HG03039 (cell line): ENCODE data around the gene SRP72.
A peak's percentile ranks its signal among the peaks of the same experiment; 100 is the strongest.
"Not testable (repeated sequence)": the region's sequence is repeated elsewhere in the genome, so short reads cannot be mapped to it uniquely, and the experiment has no call there.

Experiments
- ATAC-seq: cut with Tn5 transposase; IDR thresholded peaks from one replicate; pipeline ENCODE4 v1.9.1; 2021; ENCODE audit warnings: mild to moderate bottlenecking, moderate library complexity; ENCODE audit not compliant: unreplicated experiment

The SRP72 gene, protein sequence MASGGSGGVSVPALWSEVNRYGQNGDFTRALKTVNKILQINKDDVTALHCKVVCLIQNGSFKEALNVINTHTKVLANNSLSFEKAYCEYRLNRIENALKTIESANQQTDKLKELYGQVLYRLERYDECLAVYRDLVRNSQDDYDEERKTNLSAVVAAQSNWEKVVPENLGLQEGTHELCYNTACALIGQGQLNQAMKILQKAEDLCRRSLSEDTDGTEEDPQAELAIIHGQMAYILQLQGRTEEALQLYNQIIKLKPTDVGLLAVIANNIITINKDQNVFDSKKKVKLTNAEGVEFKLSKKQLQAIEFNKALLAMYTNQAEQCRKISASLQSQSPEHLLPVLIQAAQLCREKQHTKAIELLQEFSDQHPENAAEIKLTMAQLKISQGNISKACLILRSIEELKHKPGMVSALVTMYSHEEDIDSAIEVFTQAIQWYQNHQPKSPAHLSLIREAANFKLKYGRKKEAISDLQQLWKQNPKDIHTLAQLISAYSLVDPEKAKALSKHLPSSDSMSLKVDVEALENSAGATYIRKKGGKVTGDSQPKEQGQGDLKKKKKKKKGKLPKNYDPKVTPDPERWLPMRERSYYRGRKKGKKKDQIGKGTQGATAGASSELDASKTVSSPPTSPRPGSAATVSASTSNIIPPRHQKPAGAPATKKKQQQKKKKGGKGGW

GRCh38 chr4:56467284-56468096, at the start of gene SRP72:
TSS of gene SRP72 (plus strand) at chr4:56467617. CDS start at chr4:56467636, 19 bp downstream.
- ATAC-seq = peak; percentile 97

DNA sequence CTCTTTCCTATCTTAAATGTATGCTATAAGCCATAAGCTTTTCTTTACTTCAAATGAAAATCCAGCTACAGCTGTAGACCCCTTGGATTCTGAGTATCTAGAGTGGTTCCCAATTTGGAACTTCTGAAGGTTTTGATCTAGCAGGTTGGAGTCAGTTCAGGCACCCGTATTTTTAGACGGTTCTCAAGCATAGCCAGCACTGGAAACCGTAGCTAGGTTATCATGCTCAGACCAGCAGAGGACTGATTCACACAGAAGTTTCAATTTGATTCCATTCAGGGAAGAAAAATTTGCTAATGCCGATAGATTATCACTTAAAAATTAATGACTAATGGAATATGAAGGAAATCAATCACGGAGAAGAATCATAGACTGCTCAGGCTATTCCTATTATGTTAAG, 43.2 kb upstream of the SRP72 start:
- ATAC-seq = no peak

DNA sequence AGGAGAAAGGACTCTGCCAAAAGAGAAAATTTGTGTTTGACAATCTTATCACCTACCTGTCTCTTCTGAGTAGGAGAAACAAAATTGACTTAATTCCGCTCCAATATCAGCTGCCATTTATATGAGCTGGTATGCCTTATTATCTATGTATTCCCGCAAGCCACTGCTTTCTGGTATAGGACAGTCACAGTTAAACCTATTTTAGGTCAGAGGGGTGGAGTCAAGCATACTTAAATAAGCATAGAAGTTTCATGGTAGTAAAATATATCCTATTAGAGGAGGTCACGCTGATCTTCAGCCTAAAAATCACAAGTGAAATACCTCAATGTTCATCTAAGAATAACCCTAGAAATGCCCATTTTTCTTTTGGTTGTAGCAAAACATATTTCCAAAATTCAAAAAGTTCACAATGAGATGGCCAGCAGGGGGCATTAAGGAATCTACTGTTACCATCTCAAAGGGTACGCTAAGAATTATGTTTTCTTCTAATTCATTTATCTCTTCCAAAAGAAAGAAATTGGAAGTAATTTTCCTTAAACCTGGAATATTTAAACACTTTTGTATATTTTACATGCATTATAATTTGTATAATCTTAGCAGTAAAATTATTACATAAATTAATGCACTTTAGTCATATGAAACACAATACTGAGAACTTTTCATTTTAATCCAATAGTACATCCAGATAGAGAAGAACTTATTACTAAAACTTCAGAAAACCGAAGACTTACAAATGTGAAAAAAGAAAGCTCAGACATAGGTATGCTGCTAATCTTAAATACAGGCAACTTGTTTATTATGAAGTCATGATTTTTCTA, 42.5 kb upstream of the SRP72 start:
- ATAC-seq = no peak

GRCh38 chr4:56425518-56425917, 41.9 kb upstream of the SRP72 start:
- no peak for ATAC-seq

DNA sequence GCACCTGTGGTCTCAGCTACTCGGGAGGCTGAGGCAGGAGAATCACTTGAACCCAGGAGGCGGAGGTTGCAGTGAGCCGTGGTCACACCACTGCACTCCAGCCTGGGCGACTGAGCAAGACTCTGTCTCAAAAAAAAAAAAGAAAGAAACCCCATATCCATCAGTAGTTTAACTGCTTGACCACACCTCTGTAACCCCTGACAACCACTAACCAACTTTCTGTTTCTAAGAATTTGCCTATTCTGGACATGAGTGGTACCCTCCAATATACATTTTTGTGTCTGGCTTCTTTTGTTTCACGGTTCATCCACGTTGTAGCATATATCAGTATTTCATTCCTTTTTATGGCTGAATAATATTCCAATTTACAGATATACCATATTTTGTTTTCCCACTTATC, 41.1 kb upstream of the SRP72 start:
- peak; percentile 82 for ATAC-seq

DNA sequence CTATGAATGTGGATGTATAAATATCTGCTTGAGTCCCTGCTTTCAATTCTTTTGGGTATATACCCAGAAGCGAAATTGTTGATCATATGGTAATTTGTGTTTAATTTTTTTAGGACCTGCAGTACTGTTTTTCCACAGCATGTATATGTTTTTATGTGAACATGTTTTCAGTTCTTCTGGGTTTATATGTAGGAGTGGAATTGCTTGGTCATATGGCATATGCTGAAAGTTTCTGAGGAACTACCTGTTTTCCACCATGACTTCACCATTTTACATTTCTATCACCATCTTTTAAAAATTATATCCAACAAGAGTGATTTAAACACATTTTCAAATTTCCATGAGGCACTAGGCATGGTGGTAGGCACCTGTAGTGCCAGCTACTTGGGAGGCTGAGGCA, 40.2 kb upstream of the SRP72 start:
- ATAC-seq = no peak

GRCh38 chr4:56430203-56430602, 37.2 kb upstream of the SRP72 start:
- no peak for ATAC-seq

DNA sequence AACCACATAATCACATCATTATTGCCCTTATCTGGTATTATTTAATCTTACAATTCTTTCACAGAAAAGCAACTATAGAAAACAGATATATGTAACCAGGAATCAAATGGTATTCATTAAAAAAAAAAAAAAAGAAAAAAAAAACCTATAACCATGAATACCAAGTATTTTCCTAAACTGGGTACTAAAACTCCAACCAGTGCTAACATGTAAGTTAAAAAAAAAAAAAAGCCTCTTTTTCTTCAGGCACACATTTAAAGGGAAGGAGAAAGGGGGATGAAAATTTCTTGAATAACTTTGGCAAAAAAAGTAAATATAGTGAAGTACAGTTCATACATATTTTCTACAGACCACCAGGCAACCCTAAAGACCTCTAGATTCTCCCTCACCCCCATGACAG, 34.1 kb upstream of the SRP72 start:
- no peak for ATAC-seq

DNA sequence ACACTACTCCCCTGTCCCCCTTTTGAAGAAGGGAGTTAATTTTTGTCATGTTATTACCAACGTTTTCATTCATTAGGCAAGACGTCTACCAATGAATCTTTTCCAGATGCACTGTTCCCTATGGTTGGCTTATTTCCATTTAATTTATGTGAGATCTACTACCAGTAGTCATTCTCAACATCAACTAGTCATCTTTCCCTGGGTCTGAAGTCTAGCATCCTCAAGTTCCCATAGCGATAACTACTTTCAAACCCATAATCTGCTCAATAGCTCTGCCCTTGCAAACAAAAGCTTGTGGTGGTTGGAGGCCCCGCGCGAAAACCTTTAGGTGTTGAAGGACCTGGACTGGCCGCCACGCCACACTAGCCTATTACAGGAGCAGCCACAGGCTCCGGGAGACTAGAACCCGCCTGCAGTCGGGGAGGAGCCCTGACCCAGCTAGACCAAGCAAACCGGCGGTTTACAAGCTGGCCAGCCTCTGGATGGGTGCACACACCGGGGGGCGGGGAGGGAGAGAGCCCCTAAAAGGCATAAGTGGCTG, 32.7 kb upstream of the SRP72 start:
- ATAC-seq = peak; percentile 13

- peak; percentile 73 for ATAC-seq
These were observed 32.1 kb upstream of the SRP72 start, which contains the start of gene PPAT for GRCh38 chr4:56435140-56435926. TSS of gene PPAT (minus strand) at chr4:56435615. CDS start at chr4:56435477, 138 bp downstream.

GRCh38 chr4:56438766-56439165, 28.7 kb upstream of the SRP72 start:
- no peak for ATAC-seq

DNA sequence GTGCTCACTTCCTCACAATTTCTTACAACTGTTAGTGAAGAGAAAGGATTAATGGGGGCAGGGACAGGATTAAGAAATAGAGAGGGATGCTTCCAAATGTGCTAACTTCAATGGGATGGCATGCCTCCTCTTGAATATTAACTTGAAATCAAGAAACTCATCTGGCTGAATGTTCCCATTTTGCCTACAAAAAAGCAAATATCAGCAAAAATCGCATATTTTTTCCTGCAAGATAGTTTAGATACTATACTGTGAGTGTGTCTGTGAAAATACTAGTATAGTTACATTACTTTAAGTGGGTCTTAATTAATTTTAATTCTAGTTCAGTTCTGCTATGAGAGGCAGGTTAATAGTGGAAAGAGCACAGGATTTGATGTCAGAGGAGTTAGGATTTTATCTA, 26.4 kb upstream of the SRP72 start:
- no peak for ATAC-seq

DNA sequence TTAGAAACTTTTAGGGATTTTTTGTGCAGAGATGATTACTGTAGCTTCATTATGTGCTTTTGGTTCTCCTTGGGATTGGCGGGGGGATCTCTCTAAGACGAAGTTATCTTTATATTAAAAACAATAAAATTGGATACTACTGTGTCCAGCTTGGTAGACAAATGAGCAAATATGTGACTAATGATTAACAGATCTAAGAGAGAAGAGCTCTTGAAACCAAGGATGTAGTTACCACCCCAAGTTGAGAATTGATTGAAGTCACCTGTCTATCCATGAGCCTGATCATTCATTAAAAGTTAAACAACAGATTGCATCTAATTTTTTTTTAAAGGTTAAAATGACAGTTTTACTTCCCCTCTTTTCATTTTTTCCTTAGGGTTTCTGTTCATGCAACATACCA, 22.7 kb upstream of the SRP72 start:
- no peak for ATAC-seq

DNA sequence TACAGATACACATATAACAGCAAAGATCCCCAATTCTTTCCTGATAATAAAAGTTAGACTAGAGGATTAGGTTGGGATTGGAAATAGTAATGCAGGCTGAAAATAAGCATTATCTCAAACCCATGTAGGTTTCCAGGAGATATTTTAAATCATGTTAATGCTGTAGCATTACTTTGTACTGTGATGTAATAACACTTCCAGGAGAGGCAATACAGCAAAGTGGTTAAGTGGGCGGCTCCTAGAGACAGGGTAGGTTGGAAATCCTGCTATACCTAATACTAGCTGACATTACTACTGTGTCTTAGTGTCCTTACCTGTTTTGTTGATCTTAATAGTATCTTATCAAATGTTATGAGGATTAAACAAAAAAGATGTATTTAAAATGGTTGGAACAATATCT, 21.7 kb upstream of the SRP72 start:
- ATAC-seq = no peak

- ATAC-seq = no peak
These were observed 19.1 kb upstream of the SRP72 start for GRCh38 chr4:56448301-56448700.

DNA sequence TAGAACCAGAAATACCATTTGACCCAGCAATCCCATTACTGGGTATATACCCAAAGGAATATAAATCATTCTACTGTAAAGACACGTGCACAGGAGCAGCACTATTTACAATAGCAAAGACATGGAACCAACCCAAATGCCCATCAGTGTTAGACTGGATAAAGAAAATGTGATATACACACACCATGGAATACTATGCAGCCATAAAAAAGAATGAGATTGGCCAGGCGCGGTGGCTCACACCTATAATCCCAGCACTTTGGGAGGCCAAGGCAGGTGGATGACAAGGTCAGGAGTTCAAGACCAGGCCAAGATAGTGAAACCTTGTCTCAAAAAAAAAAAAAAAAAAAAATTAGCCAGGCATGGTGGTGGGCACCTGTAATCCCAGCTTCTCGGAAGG, 17.9 kb upstream of the SRP72 start:
- ATAC-seq = not testable (repeated sequence)

GRCh38 chr4:56450342-56450741, 17.1 kb upstream of the SRP72 start:
- no peak for ATAC-seq

DNA sequence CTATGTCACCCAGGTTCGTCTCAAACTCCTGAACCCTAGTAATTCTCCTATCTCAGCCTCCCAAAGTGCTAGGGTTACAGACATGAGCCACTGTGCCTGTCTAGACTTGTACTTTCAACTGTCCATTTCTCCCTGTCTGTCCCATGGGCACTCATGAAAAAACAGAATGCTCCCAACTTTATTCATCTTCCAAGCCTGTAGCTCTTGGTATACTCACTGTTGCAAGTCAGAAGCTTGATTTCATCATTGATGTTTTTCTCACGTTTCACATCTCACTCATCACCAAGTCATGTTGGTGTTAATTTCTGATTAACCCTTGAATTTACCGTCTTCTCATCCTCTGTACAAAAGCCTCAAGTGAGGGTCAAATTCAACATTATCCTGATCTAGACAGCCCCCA, 7.3 kb upstream of the SRP72 start:
- ATAC-seq = no peak

- no peak for ATAC-seq
These were observed 5.3 kb upstream of the SRP72 start for GRCh38 chr4:56462157-56462556.

DNA sequence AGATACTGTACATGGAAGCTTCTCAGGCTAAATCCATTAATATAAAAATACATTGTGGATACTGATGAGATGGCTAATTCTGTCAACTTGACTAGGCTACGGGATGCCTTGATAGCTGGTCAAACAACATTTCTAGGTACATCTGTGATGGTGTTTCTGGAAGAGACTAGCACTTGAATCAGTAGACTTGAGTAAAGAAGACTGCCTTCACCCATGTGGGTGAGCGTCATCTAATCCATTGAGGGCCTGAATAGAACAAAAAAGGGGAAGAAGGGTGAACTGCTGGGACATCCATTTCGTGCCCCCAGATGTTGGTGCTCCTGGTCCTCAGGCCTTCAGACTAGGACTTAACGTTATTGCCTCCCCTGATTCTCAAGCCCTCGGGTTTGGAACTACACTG, 3.7 kb upstream of the SRP72 start:
- no peak for ATAC-seq
